Endothelial cell (in vitro differentiated cells): ENCODE data around the gene RGS14. TPM values are rescaled to one million over a fixed set of nuclear protein-coding genes. Genes with fewer than 3 reads are reported as not detected.

Experiments
- total RNA-seq: library from RNA; stranded (reverse); fragmentation: NEBNext Ultra II Directional; extraction: Animal tissue kit (Norgen Biotek cat#: 25700); gene quantifications from one replicate; pipeline ENCODE4 v1.2.1, GENCODE V29; 2021; ENCODE audit not compliant: unreplicated experiment

The RGS14 gene
- total RNA-seq, 1 donor from 2014 or later: 21.8 TPM

Other genes with a start within 250 kb of the RGS14 start
- 111 TPM for gene NSD1, start 224.2 kb upstream of the RGS14 start, total RNA-seq
- gene RAB24, start 54.2 kb upstream of the RGS14 start, total RNA-seq: 15.9 TPM
- gene PRELID1, start 54.1 kb upstream of the RGS14 start, total RNA-seq: 198 TPM
- gene MXD3, start 46.0 kb upstream of the RGS14 start, total RNA-seq: 6.4 TPM
- 137 TPM for gene LMAN2, start 6.3 kb upstream of the RGS14 start, total RNA-seq
- gene SLC34A1, start 26.5 kb downstream of the RGS14 start, total RNA-seq: not detected
- gene PFN3, start 42.7 kb downstream of the RGS14 start, total RNA-seq: not detected
- gene F12, start 51.6 kb downstream of the RGS14 start, total RNA-seq: 1.4 TPM
- gene GRK6, start 68.8 kb downstream of the RGS14 start, total RNA-seq: 33.1 TPM
- 0.97 TPM for gene PRR7, start 88.9 kb downstream of the RGS14 start, total RNA-seq
- 315 TPM for gene DBN1, start 115.7 kb downstream of the RGS14 start, total RNA-seq
- 238 TPM for gene PDLIM7, start 139.7 kb downstream of the RGS14 start, total RNA-seq
- 51.4 TPM for gene DOK3, start 151.9 kb downstream of the RGS14 start, total RNA-seq
- gene DDX41, start 159.0 kb downstream of the RGS14 start, total RNA-seq: 125 TPM
- 97.6 TPM for gene FAM193B, start 196.6 kb downstream of the RGS14 start, total RNA-seq
- 271 TPM for gene TMED9, start 234.3 kb downstream of the RGS14 start, total RNA-seq
- gene B4GALT7, start 242.2 kb downstream of the RGS14 start, total RNA-seq: 34.6 TPM